Keratinocyte (primary cell): Measurements from ENCODE around the gene TAOK3. TPM values are rescaled to one million over a fixed set of nuclear protein-coding genes. Genes with fewer than 3 reads are reported as not detected.

Experiments used
- DNase-seq: peaks from one replicate; pipeline ENCODE4 v3.0.0-alpha.2; 2011; ENCODE audit warnings: low read depth, missing footprints, low spot score
- FAIRE-seq: peaks from 2 replicates; lab custom pipeline; 2011; peaks lifted over from hg19 to GRCh38; lab: Jason Lieb, UNC
- H2AFZ ChIP-seq: 2 replicates; pipeline ENCODE4 v1.6.0; 2012; ENCODE audit warnings: low read length, control low read depth, inconsistent platforms; ENCODE audit not compliant: control insufficient read depth
- H3K27ac ChIP-seq: 2 replicates; pipeline ENCODE4 v1.5.1; 2011; ENCODE audit warnings: low read length; ENCODE audit not compliant: control insufficient read depth, insufficient read depth
- H3K27me3 ChIP-seq: 3 replicates; pipeline ENCODE4 v1.6.0; 2011; ENCODE audit warnings: low read length; ENCODE audit not compliant: control insufficient read depth, insufficient read depth; ENCODE audit errors: extremely low read depth
- H3K36me3 ChIP-seq, 2 experiments: 2 replicates in 1 of 2; 3 replicates in 1 of 2; pipeline ENCODE4 v1.5.1; 2011; ENCODE audit warnings: low read length in 2 of 2, mild to moderate bottlenecking in 1 of 2; ENCODE audit not compliant: control insufficient read depth in 2 of 2, insufficient read depth in 2 of 2; ENCODE audit errors: extremely low read depth in 1 of 2
- H3K4me1 ChIP-seq: 3 replicates; pipeline ENCODE4 v1.5.1; 2011; ENCODE audit warnings: low read length; ENCODE audit not compliant: control insufficient read depth, insufficient read depth; ENCODE audit errors: extremely low read depth
- H3K4me2 ChIP-seq: 3 replicates; pipeline ENCODE4 v1.6.0; 2011; ENCODE audit warnings: low read depth, low read length; ENCODE audit not compliant: control insufficient read depth, insufficient read depth; ENCODE audit errors: extremely low read depth
- H3K4me3 ChIP-seq, 3 experiments: fragments of 200-600 bp in 1 of 3; sonication (generic) in 1 of 3; 2 replicates in 2 of 3; 3 replicates in 1 of 3; pipeline ENCODE4 v1.5.1; 2011 to 2016; ENCODE audit warnings: low read length in 3 of 3, mild to moderate bottlenecking in 3 of 3, control low read depth in 2 of 3, inconsistent platforms in 1 of 3, low read depth in 1 of 3, mixed read lengths in 1 of 3, mixed run types in 1 of 3, moderate library complexity in 1 of 3; ENCODE audit not compliant: control insufficient read depth in 2 of 3, insufficient read depth in 2 of 3; ENCODE audit errors: extremely low read depth in 1 of 3
- H3K79me2 ChIP-seq: 2 replicates; pipeline ENCODE4 v1.6.0; 2012; ENCODE audit warnings: low read length; ENCODE audit not compliant: control insufficient read depth, insufficient read depth
- H3K9ac ChIP-seq: 3 replicates; pipeline ENCODE4 v1.6.0; 2011; ENCODE audit warnings: low read length; ENCODE audit not compliant: control insufficient read depth, insufficient read depth; ENCODE audit errors: extremely low read depth
- H3K9me1 ChIP-seq: 3 replicates; pipeline ENCODE4 v1.6.0; 2011; ENCODE audit warnings: low read length; ENCODE audit not compliant: control insufficient read depth, insufficient read depth; ENCODE audit errors: extremely low read depth
- H3K9me3 ChIP-seq: 2 replicates; pipeline ENCODE4 v1.5.1; 2012; ENCODE audit warnings: low read depth, low read length; ENCODE audit not compliant: control insufficient read depth
- H4K20me1 ChIP-seq: 3 replicates; pipeline ENCODE4 v1.6.0; 2011; ENCODE audit warnings: low read length; ENCODE audit not compliant: control insufficient read depth, insufficient read depth; ENCODE audit errors: extremely low read depth
- EZH2 ChIP-seq: IDR thresholded peaks from one replicate; pipeline ENCODE4 v1.6.1; 2012; ENCODE audit warnings: inconsistent platforms, mild to moderate bottlenecking, low read length, moderate library complexity
- dilution Hi-C: fragments of 300-500 bp; cut with MboI; formaldehyde crosslinking; loops from one replicate; pipeline ENCODE4 v1.7.0; 2020; ENCODE audit warnings: low sequenced_read_pairs; ENCODE audit not compliant: extremely low pct_ligation_motif_present
- polyA plus RNA-seq, 5 experiments: library from polyadenylated mRNA; depleted of rRNA in 3 of 5; stranded (reverse) in 3 of 5; stranded (forward) in 1 of 5; unstranded in 1 of 5; fragments of >200 nt; gene quantifications; 1 replicate in 1 of 5; 2 replicates in 3 of 5; 3 replicates in 1 of 5; pipeline versions ENCODE4 v1.2.1 to v1.2.3, GENCODE V29; 2011 to 2012; ENCODE audit warnings: missing spikeins in 2 of 5, low read depth in 1 of 5, low replicate concordance in 1 of 5
- TF ChIP-seq, protein P1 (sequence below), 3 experiments: IDR thresholded peaks in 1 of 3; conservative IDR thresholded peaks in 1 of 3; optimal IDR thresholded peaks in 1 of 3; 2 replicates in 2 of 3; 3 replicates in 1 of 3; pipeline versions ENCODE3 to v1.5.1; 2011; ENCODE audit warnings: low read length in 3 of 3, mild to moderate bottlenecking in 3 of 3, moderate library complexity in 2 of 3, control low read depth in 1 of 3, inconsistent platforms in 1 of 3; ENCODE audit not compliant: insufficient read depth in 2 of 3; ENCODE audit errors: extremely low read depth in 1 of 3

TAOK3 gene
- polyA plus RNA-seq, 1 donor (not counting 4 experiments of a cell fraction or from before 2014, with no cell fraction given), result 35.0 TPM

DNA sequence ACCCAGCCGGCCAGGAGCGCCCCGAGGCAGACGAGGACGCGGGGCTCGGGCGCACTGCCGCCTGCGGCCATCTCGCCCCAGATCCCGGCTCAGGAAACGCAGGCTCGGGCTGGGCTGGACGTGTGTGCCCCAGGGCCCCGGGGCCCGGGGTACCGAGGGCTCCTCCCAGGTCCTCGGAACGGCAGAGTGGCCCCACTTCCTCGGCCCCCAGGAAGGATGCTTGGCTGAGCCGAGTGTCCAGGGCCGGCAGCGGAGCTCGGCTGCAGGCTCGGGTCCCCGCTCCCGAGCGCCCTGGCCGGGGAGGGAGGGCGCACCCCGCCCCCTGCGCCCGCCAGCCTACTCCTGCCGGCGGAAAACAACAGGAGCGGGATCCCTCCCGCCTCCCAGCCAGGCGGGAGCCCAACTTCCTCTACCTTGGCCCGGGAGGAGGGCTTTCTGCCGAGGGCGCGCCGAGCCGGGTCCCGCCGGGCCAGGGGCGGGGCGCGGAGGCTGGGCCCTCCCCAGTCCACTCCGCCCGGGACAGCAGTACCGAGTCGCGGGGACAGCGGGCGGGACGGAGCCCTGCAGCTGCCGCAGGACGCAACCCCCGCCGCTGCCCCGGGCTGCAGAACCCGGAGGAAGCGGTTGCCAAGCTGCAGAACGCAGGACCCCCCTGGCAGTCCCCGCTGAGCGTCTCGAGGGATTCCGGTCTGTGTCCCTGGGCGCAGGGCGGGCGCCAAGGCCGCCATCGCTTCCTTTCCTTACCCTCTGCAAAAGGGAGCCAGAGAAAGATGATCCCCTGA is 268.9 kb downstream of the TAOK3 start, which contains the start of gene VSIG10:
Gene VSIG10 (minus strand): TSS at position 411 of the 782 bp plus-strand sequence. CDS start 340 bp downstream, at position 71.
- DNase-seq (no peak), FAIRE-seq (no peak)

DNA sequence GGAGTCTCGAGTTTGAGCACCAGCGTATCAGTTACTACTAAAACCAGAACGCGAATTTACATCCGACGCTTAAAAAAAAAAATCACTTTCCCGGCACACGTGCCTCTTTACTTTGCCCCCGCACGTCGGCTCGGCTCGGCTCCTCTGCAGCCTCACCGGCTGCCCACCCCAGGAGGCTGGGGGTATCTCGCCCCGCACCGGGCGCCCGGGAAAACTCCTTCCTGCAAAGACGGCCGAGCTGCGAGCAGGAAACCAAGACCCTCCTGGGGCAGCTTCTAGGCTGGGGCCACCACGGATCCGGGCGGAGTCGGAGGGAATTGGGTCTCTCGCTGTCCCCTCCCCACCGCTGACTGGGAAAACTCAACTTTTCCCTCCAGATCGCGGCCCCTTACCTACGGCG is 269.5 kb downstream of the TAOK3 start:
- Histone ChIP-seq H3K9me3 (no peaks in the 10 kb centered on the region), H3K79me2 (no peaks in the 10 kb centered on the region), H2AFZ (peak overlapping the region; percentile 88), H3K9ac (peak overlapping the region; percentile 77), H3K36me3 (no peaks in the 10 kb centered on the region), H3K27me3 (no peaks in the 10 kb centered on the region), H3K4me2 (peak overlapping the region; percentile 72), H3K4me3 (peak overlapping the region; percentile 82 to 89 (median 83)), H3K9me1 (peaks cover 4% of the 10 kb centered on the region), H3K4me1 (peaks cover 24% of the 10 kb centered on the region), H4K20me1 (no peaks in the 10 kb centered on the region), H3K27ac (peak overlapping the region; percentile 22)
- TF ChIP-seq, protein P1, sequence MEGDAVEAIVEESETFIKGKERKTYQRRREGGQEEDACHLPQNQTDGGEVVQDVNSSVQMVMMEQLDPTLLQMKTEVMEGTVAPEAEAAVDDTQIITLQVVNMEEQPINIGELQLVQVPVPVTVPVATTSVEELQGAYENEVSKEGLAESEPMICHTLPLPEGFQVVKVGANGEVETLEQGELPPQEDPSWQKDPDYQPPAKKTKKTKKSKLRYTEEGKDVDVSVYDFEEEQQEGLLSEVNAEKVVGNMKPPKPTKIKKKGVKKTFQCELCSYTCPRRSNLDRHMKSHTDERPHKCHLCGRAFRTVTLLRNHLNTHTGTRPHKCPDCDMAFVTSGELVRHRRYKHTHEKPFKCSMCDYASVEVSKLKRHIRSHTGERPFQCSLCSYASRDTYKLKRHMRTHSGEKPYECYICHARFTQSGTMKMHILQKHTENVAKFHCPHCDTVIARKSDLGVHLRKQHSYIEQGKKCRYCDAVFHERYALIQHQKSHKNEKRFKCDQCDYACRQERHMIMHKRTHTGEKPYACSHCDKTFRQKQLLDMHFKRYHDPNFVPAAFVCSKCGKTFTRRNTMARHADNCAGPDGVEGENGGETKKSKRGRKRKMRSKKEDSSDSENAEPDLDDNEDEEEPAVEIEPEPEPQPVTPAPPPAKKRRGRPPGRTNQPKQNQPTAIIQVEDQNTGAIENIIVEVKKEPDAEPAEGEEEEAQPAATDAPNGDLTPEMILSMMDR (optimal IDR thresholded peaks at IDR 0.05 in 1 of 3, IDR thresholded peaks at IDR 0.05 in 1 of 3, conservative IDR thresholded peaks at IDR 0.05 in 1 of 3; ENCODE audit: extremely low read depth in 1 of 3, insufficient read depth in 2 of 3, low read length in 3 of 3), result no peak
- no peak for TF ChIP-seq EZH2
- dilution Hi-C loops, result no loop called here
- DNase-seq (no peak), FAIRE-seq (no peak)

More for the DNA sequence above, 268.9 kb downstream of the TAOK3 start, which contains the start of gene VSIG10:
- no peak for TF ChIP-seq EZH2
- TF ChIP-seq, protein P1 (optimal IDR thresholded peaks at IDR 0.05 in 1 of 3, IDR thresholded peaks at IDR 0.05 in 1 of 3, conservative IDR thresholded peaks at IDR 0.05 in 1 of 3; ENCODE audit: extremely low read depth in 1 of 3, insufficient read depth in 2 of 3, low read length in 3 of 3), result no peak
- Histone ChIP-seq H2AFZ (peak within 1 kb of the TSS; percentile 88), H3K27ac (peak within 1 kb of the TSS; percentile 22), H4K20me1 (no peaks in the 10 kb centered on the region), H3K9me3 (no peaks in the 10 kb centered on the region), H3K9ac (peak within 1 kb of the TSS; percentile 77), H3K36me3 (no peaks in the 10 kb centered on the region), H3K27me3 (no peaks in the 10 kb centered on the region), H3K9me1 (peaks cover 4% of the 10 kb centered on the region), H3K79me2 (no peaks in the 10 kb centered on the region), H3K4me2 (peak within 1 kb of the TSS; percentile 72), H3K4me3 (peak within 1 kb of the TSS; percentile 82 to 89 (median 83)), H3K4me1 (peaks cover 24% of the 10 kb centered on the region)
- dilution Hi-C loops, result no loop called here
